H1 (cell line): ENCODE results near the gene SYTL2. TPM values are rescaled to one million over a fixed set of nuclear protein-coding genes. Genes with fewer than 3 reads are reported as not detected.

Experiments
- CTCF ChIA-PET: fragments of 300-600 bp; sonication (Branson Sonifier 250); formaldehyde crosslinking; loops from one replicate; lab custom pipeline; 2021; ENCODE audit not compliant: partially characterized antibody; lab: Charles Lee
- POLR2A ChIA-PET: fragments of 300-600 bp; sonication (Branson Sonifier 250); formaldehyde crosslinking; loops from one replicate; lab custom pipeline; 2021; ENCODE audit warnings: inconsistent platforms; ENCODE audit not compliant: partially characterized antibody; lab: Charles Lee
- DNase-seq, 2 experiments: peaks; one replicate each; pipeline versions ENCODE4 v3.0.0 to v3.0.0-alpha.2; 2010 to 2022; ENCODE audit warnings: low spot score in 2 of 2, low read depth in 1 of 2, mixed read lengths in 1 of 2
- FAIRE-seq: peaks from 2 replicates; lab custom pipeline; 2011; peaks lifted over from hg19 to GRCh38; lab: Jason Lieb, UNC
- H2AFZ ChIP-seq: 2 replicates; pipeline ENCODE4 v1.8.1; 2012; ENCODE audit warnings: low read length, inconsistent platforms
- H2AK5ac ChIP-seq: 2 replicates; pipeline ENCODE4 v1.6.1; 2013; ENCODE audit warnings: low read depth, low read length
- H2BK120ac ChIP-seq: replicated peaks from 2 replicates; pipeline ENCODE3; 2013; ENCODE audit warnings: low read depth, low read length, inconsistent platforms
- H2BK12ac ChIP-seq: 2 replicates; pipeline ENCODE4 v1.6.1; 2013; ENCODE audit warnings: low read depth, low read length
- H2BK15ac ChIP-seq: 2 replicates; pipeline ENCODE4 v1.6.1; 2013; ENCODE audit warnings: low read length
- H2BK20ac ChIP-seq: 2 replicates; pipeline ENCODE4 v1.6.1; 2013; ENCODE audit warnings: low read length
- H2BK5ac ChIP-seq: 2 replicates; pipeline ENCODE4 v1.6.1; 2013; ENCODE audit warnings: low read depth, low read length
- H3K14ac ChIP-seq: 2 replicates; pipeline ENCODE4 v1.6.1; 2013; ENCODE audit warnings: inconsistent platforms; ENCODE audit not compliant: insufficient read length
- H3K18ac ChIP-seq: 2 replicates; pipeline ENCODE4 v1.6.1; 2013; ENCODE audit warnings: low read length; ENCODE audit errors: extremely low read depth
- H3K23ac ChIP-seq: 2 replicates; pipeline ENCODE4 v1.6.1; 2013; ENCODE audit warnings: inconsistent platforms; ENCODE audit not compliant: insufficient read length
- H3K23me2 ChIP-seq: 2 replicates; pipeline ENCODE4 v1.6.1; 2013; ENCODE audit warnings: low read depth, low read length
- H3K27ac ChIP-seq: 2 replicates; pipeline ENCODE4 v1.6.1; 2011; ENCODE audit warnings: low read depth, low read length, inconsistent platforms
- H3K27me3 ChIP-seq, 4 experiments: replicated peaks in 1 of 4; 1 replicate in 1 of 4; 2 replicates in 3 of 4; pipeline versions ENCODE4 v1.6.1 to v1.8.1; 2011 to 2013; ENCODE audit warnings: low read length in 3 of 4, mild to moderate bottlenecking in 3 of 4, inconsistent platforms in 2 of 4, mixed read lengths in 2 of 4, moderate library complexity in 1 of 4; ENCODE audit not compliant: control insufficient read depth in 3 of 4, insufficient read depth in 3 of 4; ENCODE audit errors: extremely low read depth in 1 of 4
- H3K36me3 ChIP-seq, 4 experiments: 2 replicates each; pipeline versions ENCODE4 v1.6.1 to v1.8.1; 2011 to 2013; ENCODE audit warnings: mild to moderate bottlenecking in 4 of 4, low read length in 3 of 4, moderate library complexity in 2 of 4, control low read depth in 1 of 4, inconsistent platforms in 1 of 4; ENCODE audit not compliant: insufficient read depth in 4 of 4, control insufficient read depth in 2 of 4
- H3K4ac ChIP-seq: replicated peaks from 2 replicates; pipeline ENCODE3; 2013; ENCODE audit warnings: low read length, low read depth, mixed read lengths, inconsistent platforms; ENCODE audit not compliant: insufficient read length
- H3K4me1 ChIP-seq, 4 experiments: replicated peaks in 1 of 4; 1 replicate in 1 of 4; 2 replicates in 3 of 4; pipeline versions ENCODE4 v1.6.1 to v1.8.1; 2011 to 2013; ENCODE audit warnings: low read length in 3 of 4, inconsistent platforms in 2 of 4, mixed read lengths in 1 of 4; ENCODE audit not compliant: insufficient read depth in 4 of 4, control insufficient read depth in 3 of 4
- H3K4me2 ChIP-seq, 2 experiments: 2 replicates each; pipeline versions ENCODE4 v1.6.1 to v1.8.1; 2011 to 2013; ENCODE audit warnings: low read depth in 2 of 2, low read length in 2 of 2, control low read depth in 1 of 2, inconsistent platforms in 1 of 2, mild to moderate bottlenecking in 1 of 2; ENCODE audit not compliant: insufficient read depth in 1 of 2
- H3K4me3 ChIP-seq, 4 experiments: fragments of 200-600, 300-600 bp in 1 of 4; sonication (generic), shearing (Covaris generic), sonication (Bioruptor Twin) in 1 of 4; 2 replicates each; pipeline versions ENCODE4 v1.5.1 to v1.8.1; 2011 to 2016; ENCODE audit warnings: low read length in 4 of 4, low read depth in 3 of 4, control low read depth in 2 of 4, inconsistent platforms in 2 of 4, mild to moderate bottlenecking in 2 of 4, mixed read lengths in 1 of 4, moderate library complexity in 1 of 4; ENCODE audit not compliant: insufficient read depth in 2 of 4; ENCODE audit errors: extremely low read depth in 1 of 4
- H3K56ac ChIP-seq: replicated peaks from 2 replicates; pipeline ENCODE3; 2013; ENCODE audit warnings: low read depth, mild to moderate bottlenecking, mixed read lengths, low read length, inconsistent platforms; ENCODE audit not compliant: insufficient read length
- H3K79me1 ChIP-seq: 2 replicates; pipeline ENCODE4 v1.6.1; 2013; ENCODE audit warnings: low read depth, low read length, control low read depth
- H3K79me2 ChIP-seq, 2 experiments: 2 replicates each; pipeline versions ENCODE4 v1.6.1 to v1.8.1; 2012 to 2013; ENCODE audit warnings: low read length in 2 of 2, mild to moderate bottlenecking in 2 of 2, inconsistent platforms in 1 of 2; ENCODE audit not compliant: insufficient read depth in 2 of 2, control insufficient read depth in 1 of 2
- H3K9ac ChIP-seq, 4 experiments: replicated peaks in 1 of 4; 1 replicate in 1 of 4; 2 replicates in 3 of 4; pipeline versions ENCODE4 v1.6.1 to v1.8.1; 2011 to 2013; ENCODE audit warnings: low read depth in 3 of 4, low read length in 3 of 4, control low read depth in 2 of 4, mild to moderate bottlenecking in 2 of 4, moderate library complexity in 2 of 4, inconsistent platforms in 1 of 4; ENCODE audit errors: extremely low read depth in 1 of 4
- H3K9me3 ChIP-seq, 2 experiments: 2 replicates each; pipeline versions ENCODE4 v1.6.1 to v1.8.1; 2012 to 2013; ENCODE audit warnings: mild to moderate bottlenecking in 2 of 2, moderate library complexity in 2 of 2, control low read depth in 1 of 2, inconsistent platforms in 1 of 2, low read depth in 1 of 2, low read length in 1 of 2, mixed read lengths in 1 of 2; ENCODE audit not compliant: insufficient read depth in 2 of 2
- H4K20me1 ChIP-seq, 2 experiments: replicated peaks in 1 of 2; 2 replicates each; pipeline versions ENCODE3 to v1.8.1; 2011 to 2013; ENCODE audit warnings: inconsistent platforms in 2 of 2, low read length in 2 of 2, mild to moderate bottlenecking in 1 of 2; ENCODE audit not compliant: insufficient read depth in 2 of 2, control insufficient read depth in 1 of 2
- H4K5ac ChIP-seq: 2 replicates; pipeline ENCODE4 v1.6.1; 2013; ENCODE audit warnings: low read length, low read depth, mixed read lengths, inconsistent platforms; ENCODE audit not compliant: insufficient read length
- H4K8ac ChIP-seq: 2 replicates; pipeline ENCODE4 v1.8.0; 2013; ENCODE audit warnings: mild to moderate bottlenecking, moderate library complexity, low read length, inconsistent platforms; ENCODE audit not compliant: insufficient read depth; ENCODE audit errors: extremely low read depth
- H4K91ac ChIP-seq: replicated peaks from 2 replicates; pipeline ENCODE3; 2013; ENCODE audit warnings: low read length, mixed read lengths, inconsistent platforms; ENCODE audit not compliant: insufficient read length
- CREB1 ChIP-seq: IDR thresholded peaks from 2 replicates; pipeline ENCODE4 v1.6.1; 2012; ENCODE audit warnings: inconsistent platforms
- TEAD4 ChIP-seq: IDR thresholded peaks from 2 replicates; pipeline ENCODE4 v1.6.1; 2012; ENCODE audit warnings: low read depth, low read length, inconsistent platforms, mixed read lengths
- WGBS, 2 experiments: shearing (Covaris generic) in 1 of 2; methylation state at CpG; one replicate each; pipeline versions ENCODE4 v1.1.6 to v1.1.7; 2013 to 2015; ENCODE audit warnings: low lambda C conversion rate in 2 of 2, mixed read lengths in 2 of 2, inconsistent platforms in 1 of 2, low coverage in 1 of 2, missing lambda C conversion rate in 1 of 2; ENCODE audit not compliant: insufficient replicate concordance in 2 of 2, insufficient coverage in 1 of 2, insufficient read length in 1 of 2; ENCODE audit errors: extremely low coverage in 1 of 2, missing lambda C conversion rate in 1 of 2; 5-methylcytosine and 5-hydroxymethylcytosine counted together
- polyA plus RNA-seq, 7 experiments: library from polyadenylated mRNA; depleted of rRNA in 3 of 7; stranded (reverse) in 5 of 7; unstranded in 2 of 7; fragments of >200 nt in 5 of 7; fragments of 200-250 nt in 2 of 7; gene quantifications; 1 replicate in 5 of 7; 2 replicates in 1 of 7; 4 replicates in 1 of 7; pipeline versions ENCODE4 v1.2.1 to v1.2.3, GENCODE V29; 2011 to 2013; ENCODE audit warnings: missing spikeins in 2 of 7, mixed read lengths in 2 of 7
- total RNA-seq: library from RNA; stranded (reverse); fragmentation: NEBNext Ultra II Directional; extraction: Animal tissue kit (Norgen Biotek cat#: 25700); gene quantifications from 2 replicates; pipeline ENCODE4 v1.2.1, GENCODE V29; 2021

SYTL2 gene
- total and polyA plus RNA-seq, 2 of the 8 experiments (the other 6 are each of a cell fraction or from before 2014, with no cell fraction given), result 1.3 to 9.1 TPM

DNA sequence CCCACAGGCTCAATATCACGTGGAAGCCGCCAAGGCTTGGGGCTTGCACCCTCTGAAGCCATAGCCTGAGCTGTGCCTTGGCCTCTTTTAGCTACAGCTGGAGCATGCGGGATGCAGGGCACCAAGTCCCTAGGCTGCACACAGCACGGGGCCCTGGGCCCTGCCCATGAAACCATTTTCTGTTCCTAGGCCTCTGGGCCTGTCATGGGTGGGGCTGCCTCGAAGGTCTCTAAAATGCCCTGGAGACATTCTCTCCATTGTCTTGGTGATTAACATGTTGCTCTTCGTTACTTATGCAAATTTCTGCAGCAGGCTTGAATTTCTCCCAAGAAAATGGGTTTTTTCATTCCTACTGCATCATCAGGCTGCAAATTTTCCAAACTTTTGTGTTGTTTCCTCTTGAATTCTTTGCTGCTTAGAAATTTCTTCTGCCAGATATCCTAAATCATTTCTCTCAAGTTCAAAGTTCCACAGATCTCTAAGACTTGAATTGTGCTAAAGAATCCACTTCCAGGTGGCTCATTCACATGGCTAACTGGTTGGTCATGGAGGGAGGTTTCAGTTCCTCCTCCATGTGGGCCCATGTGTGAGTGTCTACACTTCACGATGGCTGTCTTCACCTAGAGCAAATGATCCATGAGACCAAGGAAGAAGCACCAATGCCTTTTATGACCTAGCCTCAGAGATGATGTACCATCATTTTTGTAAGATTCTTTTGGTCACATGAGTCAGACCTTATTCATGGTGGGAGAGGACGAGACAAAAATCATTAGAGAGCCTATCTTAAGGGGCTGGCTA, 138.6 kb downstream of the SYTL2 start:
- no peak overlapping the region for H2BK120ac ChIP-seq
- no peak overlapping the region for H3K56ac ChIP-seq
- CTCF ChIA-PET, result no interaction called here
- H3K9ac ChIP-seq, result no peak overlapping the region
- no peak overlapping the region for H2BK20ac ChIP-seq
- H3K23ac ChIP-seq, result no peak overlapping the region
- peaks cover 0 to 2% (median 0%) of the 10 kb centered on the region in 4 experiments; a peak in 2 of 7 replicates for H3K4me1 ChIP-seq
- no peaks in the 10 kb centered on the region for H3K36me3 ChIP-seq
- TF ChIP-seq TEAD4 (peak; percentile 47; the same call in 1 of the 2 replicates), CREB1 (no peak)
- TF ChIP-seq, all 59 proteins: peak for 1
- Histone ChIP-seq H2BK15ac (no peak overlapping the region), H3K27me3 (peaks cover 0 to 6% (median 2%) of the 10 kb centered on the region in 4 experiments; a peak in 4 of 7 replicates), H2AFZ (no peak overlapping the region), H3K4ac (no peak overlapping the region), H2AK5ac (no peak overlapping the region), H3K79me2 (no peaks in the 10 kb centered on the region), H3K4me3 (no peak overlapping the region), H3K9me3 (peaks cover 7 to 8% of the 10 kb centered on the region in 2 experiments; a peak in 2 of 4 replicates), H3K79me1 (no peaks in the 10 kb centered on the region), H3K23me2 (no peaks in the 10 kb centered on the region), H2BK5ac (no peak overlapping the region), H4K91ac (no peak overlapping the region), H4K8ac (no peak overlapping the region), H2BK12ac (no peak overlapping the region), H3K18ac (no peak overlapping the region), H4K20me1 (no peaks in the 10 kb centered on the region), H3K4me2 (no peak overlapping the region), H4K5ac (no peak overlapping the region), H3K27ac (no peak overlapping the region), H3K14ac (no peak overlapping the region)
- no peak for FAIRE-seq
- POLR2A ChIA-PET, result interaction anchor here (1.0 kb wide), 1 partner anchor 9 kb away, joined by 4 read pairs; no protein-coding TSS in a partner anchor
- no peak for DNase-seq
- WGBS, 2 experiments, result 82% methylated on average over 8 of the region's 8 CpGs; no CpG with 5 or more reads in 1 of the 2 experiments
